Body of pancreas (tissue), 4 donors: ENCODE results near the gene ADAMTS6. TPM values are rescaled to one million over a fixed set of nuclear protein-coding genes. Genes with fewer than 3 reads are reported as not detected.

Source experiments
- ATAC-seq: fragments of 150-250 bp; one replicate; pipeline ENCODE4 v1.9.1; 2016
- DNase-seq, 4 donors: peaks; one replicate each; pipeline ENCODE4 v3.0.0-alpha.2; 2019
- H3K27ac ChIP-seq, 4 donors: fragments of 200-600 bp; sonication (generic); 1 replicate in 3 of 4; 2 replicates in 1 of 4; pipeline versions ENCODE4 v1.5.1 to v1.6.1; 2016 to 2019; ENCODE audit warnings: mild to moderate bottlenecking in 1 of 4, mixed read lengths in 1 of 4, moderate library complexity in 1 of 4
- H3K27me3 ChIP-seq, 2 donors: fragments of 200-600 bp; sonication (generic); one replicate each; pipeline ENCODE4 v1.6.0; 2016; ENCODE audit warnings: mild to moderate bottlenecking in 1 of 2
- H3K36me3 ChIP-seq, 2 donors: fragments of 200-600 bp; sonication (generic); replicated peaks in 1 of 2; 2 replicates each; pipeline ENCODE4 v1.5.1; 2016; ENCODE audit warnings: low read depth in 2 of 2; ENCODE audit not compliant: insufficient read depth in 1 of 2
- H3K4me1 ChIP-seq: fragments of 200-600 bp; sonication (generic); one replicate; pipeline ENCODE4 v1.6.0; 2016
- H3K4me3 ChIP-seq, 2 donors: fragments of 200-600 bp; sonication (generic); 1 replicate in 1 of 2; 2 replicates in 1 of 2; pipeline ENCODE4 v1.5.1; 2016 to 2019
- H3K9me3 ChIP-seq, 3 donors: fragments of 200-600 bp; sonication (generic); 1 replicate in 2 of 3; 2 replicates in 1 of 3; pipeline ENCODE4 v1.5.1; 2016
- CTCF ChIP-seq, 7 experiments: fragments of 450-650 bp in 4 of 7; fragments of 200-600 bp in 3 of 7; sonication (generic) in 3 of 7; IDR thresholded peaks; one replicate each; pipeline ENCODE4 v1.5.1; 2016 to 2019; ENCODE audit warnings: antibody characterized with exemption in 7 of 7
- POLR2A ChIP-seq, 3 donors: fragments of 450-650 bp; IDR thresholded peaks; one replicate each; pipeline ENCODE4 v1.6.1; 2016; ENCODE audit warnings: antibody characterized with exemption in 3 of 3, mild to moderate bottlenecking in 2 of 3
- WGBS, 2 donors: methylation state at CpG; one replicate each; pipeline ENCODE4 v1.1.5; 2017; 5-methylcytosine and 5-hydroxymethylcytosine counted together
- intact Hi-C: fragments of 100-400 bp; cut with DNase I; formaldehyde crosslinking; loops from one replicate; pipeline ENCODE4 v1.15.1; 2023
- total RNA-seq, 2 donors: library from RNA; depleted of rRNA; stranded (reverse); fragments of >200 nt; gene quantifications; one replicate each; pipeline ENCODE4 v1.1.0, GENCODE V29; 2016

Gene ADAMTS6
- total RNA-seq, 2 donors from 2014 or later, result 0.78 TPM; not detected in 1

GRCh38 chr5:65248896-65249295, 232.8 kb downstream of the ADAMTS6 start:
- Histone ChIP-seq H3K27me3 (no peaks in the 10 kb centered on the region), H3K36me3 (no peaks in the 10 kb centered on the region), H3K4me1 (no peaks in the 10 kb centered on the region), H3K9me3 (no peaks in the 10 kb centered on the region), H3K4me3 (no peak overlapping the region), H3K27ac (no peak overlapping the region)
- DNase-seq, result no peak
- WGBS, 2 donors, result 82% methylated on average over 4 of the region's 4 CpGs
- TF ChIP-seq CTCF (IDR thresholded peaks at IDR 0.05), result no peak
- no peak for TF ChIP-seq POLR2A (IDR thresholded peaks at IDR 0.05)
- ATAC-seq, result no peak
- intact Hi-C loops, result no loop called here

DNA sequence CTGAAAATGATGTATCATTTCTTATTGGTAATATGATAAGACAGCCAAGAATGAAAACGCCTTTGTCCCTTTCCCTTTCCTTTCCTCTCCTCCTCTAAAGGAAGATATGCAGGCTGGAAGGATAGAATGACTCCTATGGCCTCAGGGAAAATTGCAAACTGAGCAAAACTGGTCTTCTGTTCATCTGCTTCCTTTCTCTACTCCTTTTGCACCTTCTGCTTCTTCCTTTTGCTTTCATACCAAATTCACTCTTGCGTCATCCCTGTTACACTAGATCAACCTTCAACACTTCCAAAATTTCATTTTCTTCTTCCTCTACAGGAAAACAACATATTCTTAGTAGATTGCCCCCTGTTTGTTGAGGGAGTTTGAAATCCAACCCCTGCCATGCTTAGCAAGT, 234.1 kb downstream of the ADAMTS6 start:
- TF ChIP-seq POLR2A (IDR thresholded peaks at IDR 0.05) (no peak), CTCF (IDR thresholded peaks at IDR 0.05) (no peak)
- H3K27me3 ChIP-seq, result no peaks in the 10 kb centered on the region
- no peaks in the 10 kb centered on the region for H3K9me3 ChIP-seq
- ATAC-seq, result no peak
- DNase-seq, result no peak
- no peaks in the 10 kb centered on the region for H3K36me3 ChIP-seq
- WGBS, 2 donors, result 72 to 85% methylated on average over 2 of the region's 2 CpGs
- no peaks in the 10 kb centered on the region for H3K4me1 ChIP-seq
- intact Hi-C loops, result no loop called here
- H3K4me3 ChIP-seq, result no peak overlapping the region
- H3K27ac ChIP-seq, result no peak overlapping the region

DNA sequence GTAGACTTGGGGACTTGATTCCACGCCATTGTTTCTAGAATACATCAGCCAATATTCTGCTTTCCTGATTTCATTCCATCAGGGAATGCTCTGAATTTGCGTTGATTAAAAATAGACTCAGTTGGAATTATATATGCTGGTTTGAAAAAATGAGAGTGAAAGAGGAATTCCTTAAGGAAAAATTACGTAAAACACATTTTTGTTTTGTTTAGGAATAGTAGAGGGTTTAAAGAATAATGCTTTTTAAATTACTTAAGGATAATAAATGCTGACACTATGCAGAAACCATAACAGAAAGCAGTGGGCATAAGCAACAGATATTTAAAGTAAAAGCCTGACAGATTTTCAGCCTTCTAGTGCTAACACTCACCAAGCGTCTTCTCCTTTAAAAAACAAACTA, 235.0 kb downstream of the ADAMTS6 start:
- ATAC-seq, result no peak
- H3K9me3 ChIP-seq, result no peaks in the 10 kb centered on the region

GRCh38 chr5:65244031-65244430, 237.7 kb downstream of the ADAMTS6 start:
- no peaks in the 10 kb centered on the region for H3K4me1 ChIP-seq
- H3K27me3 ChIP-seq, result no peaks in the 10 kb centered on the region
- 83 to 88% methylated on average over 4 of the region's 4 CpGs for WGBS, 2 donors
- H3K36me3 ChIP-seq, result no peaks in the 10 kb centered on the region
- H3K4me3 ChIP-seq, result no peak overlapping the region
- no peak for TF ChIP-seq CTCF (IDR thresholded peaks at IDR 0.05)
- TF ChIP-seq POLR2A (IDR thresholded peaks at IDR 0.05), result no peak
- intact Hi-C loops, result no loop called here
- H3K27ac ChIP-seq, result no peak overlapping the region
- H3K9me3 ChIP-seq, result no peaks in the 10 kb centered on the region
- DNase-seq (no peak), ATAC-seq (no peak)

More for the DNA sequence above, 235.0 kb downstream of the ADAMTS6 start:
- intact Hi-C loops, result no loop called here
- WGBS, 2 donors, result 62 to 70% methylated on average over 4 of the region's 4 CpGs
- no peaks in the 10 kb centered on the region for H3K27me3 ChIP-seq
- no peaks in the 10 kb centered on the region for H3K36me3 ChIP-seq
- TF ChIP-seq POLR2A (IDR thresholded peaks at IDR 0.05), result no peak
- TF ChIP-seq CTCF (IDR thresholded peaks at IDR 0.05), result no peak
- H3K4me3 ChIP-seq, result no peak overlapping the region
- no peak for DNase-seq
- no peak overlapping the region for H3K27ac ChIP-seq
- no peaks in the 10 kb centered on the region for H3K4me1 ChIP-seq

DNA sequence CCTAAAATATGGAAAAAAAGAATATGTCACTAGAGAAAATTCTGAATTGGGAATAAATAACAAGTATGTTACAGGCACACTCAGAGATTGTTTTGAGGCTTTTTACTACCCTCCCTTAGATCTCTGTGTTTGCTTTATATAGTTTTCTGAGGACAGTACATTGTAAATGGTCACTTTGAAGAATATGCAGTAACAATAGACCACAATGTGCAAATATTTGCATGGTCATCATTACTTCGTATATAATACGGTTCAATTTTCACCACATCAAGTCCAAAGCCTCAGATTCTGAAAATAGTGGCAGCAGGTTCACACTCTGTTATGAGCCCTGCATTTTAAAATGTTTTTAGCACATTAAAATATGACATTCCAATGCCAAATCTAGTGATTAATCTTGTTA, 238.6 kb downstream of the ADAMTS6 start:
- intact Hi-C loops, result no loop called here
- no peak for ATAC-seq
- no peak for TF ChIP-seq CTCF (IDR thresholded peaks at IDR 0.05)
- TF ChIP-seq POLR2A (IDR thresholded peaks at IDR 0.05), result no peak

More for the DNA sequence above, 238.6 kb downstream of the ADAMTS6 start:
- H3K9me3 ChIP-seq, result no peaks in the 10 kb centered on the region
- no peak overlapping the region for H3K27ac ChIP-seq
- H3K4me3 ChIP-seq, result no peak overlapping the region
- no peak for DNase-seq
- H3K4me1 ChIP-seq, result no peaks in the 10 kb centered on the region
- WGBS, 2 donors, result 14% methylated on average over 2 of the region's 2 CpGs
- no peaks in the 10 kb centered on the region for H3K36me3 ChIP-seq
- no peaks in the 10 kb centered on the region for H3K27me3 ChIP-seq
